Activated B cell treated with CpG ODN at 0.5 μM for 24 hours (primary cell): ENCODE measurements around the gene OSBPL3. TPM values are rescaled to one million over a fixed set of nuclear protein-coding genes. Genes with fewer than 3 reads are reported as not detected.
A peak's percentile ranks its signal among the peaks of the same experiment; 100 is the strongest.

ENCODE experiments used
- ATAC-seq: fragments of 200-7000 bp; cut with Tn5 transposase; one replicate; pipeline ENCODE4 v1.10.0; 2021; ENCODE audit warnings: low read depth, mild to moderate bottlenecking, moderate library complexity
- CTCF ChIA-PET: fragments of 350-600 bp; sonication (Branson Sonifier 250); formaldehyde crosslinking; loops from one replicate; lab custom pipeline; 2021; ENCODE audit warnings: antibody characterized with exemption; lab: Charles Lee
- POLR2A ChIA-PET: fragments of 350-600 bp; sonication (Branson Sonifier 250); formaldehyde crosslinking; loops from one replicate; lab custom pipeline; 2021; ENCODE audit warnings: antibody characterized with exemption; lab: Charles Lee
- DNase-seq: peaks from one replicate; pipeline ENCODE4 v3.0.0; 2022
- H3K27ac Mint-ChIP-seq: one replicate; pipeline ENCODE4 v1.8.0; 2020; ENCODE audit warnings: mixed read lengths
- H3K27me3 Mint-ChIP-seq: one replicate; pipeline ENCODE4 v1.8.0; 2021; ENCODE audit warnings: mixed read lengths
- H3K36me3 Mint-ChIP-seq: one replicate; pipeline ENCODE4 v1.8.0; 2021; ENCODE audit warnings: low read depth, mixed read lengths
- H3K4me1 Mint-ChIP-seq: one replicate; pipeline ENCODE4 v1.8.0; 2021; ENCODE audit warnings: mixed read lengths
- H3K4me3 Mint-ChIP-seq: one replicate; pipeline ENCODE4 v1.8.0; 2020; ENCODE audit warnings: mild to moderate bottlenecking, mixed read lengths
- H3K9me3 Mint-ChIP-seq: one replicate; pipeline ENCODE4 v1.8.0; 2020; ENCODE audit warnings: mixed read lengths
- CTCF ChIP-seq: fragments of 200-600 bp; IDR thresholded peaks from one replicate; pipeline ENCODE4 v1.8.0; 2022; ENCODE audit warnings: antibody characterized with exemption, mild to moderate bottlenecking
- intact Hi-C: fragments of 100-400 bp; cut with micrococcal nuclease; formaldehyde crosslinking; loops from one replicate; pipeline ENCODE4 v1.15.1; 2024
- total RNA-seq: library from RNA; stranded (reverse); gene quantifications from 2 replicates; pipeline ENCODE4 v1.2.3, GENCODE V29; 2022

OSBPL3 gene
- total RNA-seq, 1 donor from 2014 or later: 33.3 TPM

DNA sequence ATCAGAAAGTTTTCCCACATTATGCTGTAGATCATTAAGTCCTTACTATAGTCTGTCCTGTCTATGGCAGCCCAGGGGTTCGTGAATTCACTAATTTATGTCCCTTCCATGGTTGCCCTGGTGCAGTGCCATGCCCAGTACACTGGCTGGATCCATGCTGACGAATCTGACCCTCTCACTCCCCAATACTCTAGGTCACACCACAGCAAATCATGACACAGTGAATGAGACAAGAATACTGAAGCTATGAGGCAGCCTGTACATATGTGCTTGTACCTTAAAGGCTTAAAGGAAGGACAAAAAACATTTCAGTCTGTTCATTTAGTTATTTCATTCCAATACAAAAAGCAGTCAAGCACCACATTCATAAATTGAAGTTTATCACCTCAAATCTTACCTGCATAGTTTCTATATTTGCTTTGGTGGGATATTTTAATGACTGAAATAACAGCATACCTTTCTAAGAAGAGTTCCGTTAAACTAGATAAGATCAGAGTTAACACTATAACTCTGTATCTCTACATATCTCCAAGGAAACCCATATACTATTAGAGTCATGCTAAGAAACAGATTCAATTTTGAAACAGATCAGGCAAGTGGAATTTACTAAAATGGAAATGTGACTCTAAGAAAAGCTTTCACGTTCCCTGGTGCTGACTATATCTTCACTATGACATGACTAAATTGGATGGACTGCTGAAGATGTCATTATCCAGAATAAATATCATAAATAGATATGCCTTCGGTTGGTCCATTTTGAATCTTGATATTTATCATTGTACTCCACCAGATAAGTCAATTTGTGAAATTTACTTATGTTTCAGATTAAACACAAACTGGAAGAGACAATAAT, 36.7 kb downstream of the OSBPL3 start:
- ChIA-PET POLR2A (no interaction called here), CTCF (no interaction called here)
- Mint-ChIP-seq H3K27me3 (no peaks in the 10 kb centered on the region), H3K9me3 (no peaks in the 10 kb centered on the region), H3K4me3 (no peak overlapping the region), H3K4me1 (peaks cover 21% of the 10 kb centered on the region), H3K27ac (no peak overlapping the region), H3K36me3 (no peaks in the 10 kb centered on the region)
- TF ChIP-seq CTCF: no peak
- intact Hi-C loops: no loop called here
- ATAC-seq: no peak
- no peak for DNase-seq

- no peak overlapping the region for H3K27ac Mint-ChIP-seq
- H3K27me3 Mint-ChIP-seq: no peaks in the 10 kb centered on the region
- peaks cover 15% of the 10 kb centered on the region for H3K4me1 Mint-ChIP-seq
- H3K36me3 Mint-ChIP-seq: no peaks in the 10 kb centered on the region
- no peak for TF ChIP-seq CTCF
- no peak for ATAC-seq
- ChIA-PET POLR2A (no interaction called here), CTCF (no interaction called here)
- H3K4me3 Mint-ChIP-seq: no peak overlapping the region
- no peak for DNase-seq
- intact Hi-C loops: no loop called here
- no peaks in the 10 kb centered on the region for H3K9me3 Mint-ChIP-seq
Observed at GRCh38 chr7:24942226-24942625, 37.8 kb downstream of the OSBPL3 start.

DNA sequence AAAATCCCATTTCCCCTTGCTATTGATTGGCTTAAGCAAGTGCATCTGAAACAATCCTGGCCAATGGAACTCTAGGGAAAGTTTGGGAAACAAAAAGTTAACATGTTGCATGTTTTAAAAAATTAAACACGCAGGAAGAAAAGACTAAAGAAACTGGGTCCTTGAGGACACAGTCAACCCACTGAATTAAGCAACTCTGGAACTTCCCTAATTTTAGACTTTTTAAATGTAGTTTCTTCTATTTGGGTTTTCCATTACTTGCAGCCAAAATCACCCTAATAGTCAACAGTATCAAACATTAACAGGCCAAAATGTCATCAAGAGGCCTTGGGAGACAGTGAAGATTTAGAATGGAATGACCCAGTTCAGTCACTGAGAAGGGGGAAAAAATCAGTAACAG, 40.6 kb downstream of the OSBPL3 start:
- no peak for ATAC-seq
- ChIA-PET CTCF (no interaction called here), POLR2A (no interaction called here)
- peaks cover 3% of the 10 kb centered on the region for H3K9me3 Mint-ChIP-seq
- intact Hi-C loops: no loop called here
- H3K36me3 Mint-ChIP-seq: no peaks in the 10 kb centered on the region
- no peak overlapping the region for H3K4me3 Mint-ChIP-seq
- no peak for TF ChIP-seq CTCF
- no peaks in the 10 kb centered on the region for H3K27me3 Mint-ChIP-seq
- no peak overlapping the region for H3K27ac Mint-ChIP-seq
- DNase-seq: no peak
- peaks cover 25% of the 10 kb centered on the region for H3K4me1 Mint-ChIP-seq

- no peaks in the 10 kb centered on the region for H3K27me3 Mint-ChIP-seq
- CTCF ChIA-PET: no interaction called here
- no peaks in the 10 kb centered on the region for H3K36me3 Mint-ChIP-seq
- TF ChIP-seq CTCF: no peak
- H3K4me3 Mint-ChIP-seq: no peak overlapping the region
- peaks cover 3% of the 10 kb centered on the region for H3K9me3 Mint-ChIP-seq
- H3K4me1 Mint-ChIP-seq: peaks cover 53% of the 10 kb centered on the region
- ATAC-seq (no peak), DNase-seq (no peak)
- POLR2A ChIA-PET: no interaction called here
- intact Hi-C loops: no loop called here
- no peak overlapping the region for H3K27ac Mint-ChIP-seq
Observed at GRCh38 chr7:24936121-24936824, 43.7 kb downstream of the OSBPL3 start.

DNA sequence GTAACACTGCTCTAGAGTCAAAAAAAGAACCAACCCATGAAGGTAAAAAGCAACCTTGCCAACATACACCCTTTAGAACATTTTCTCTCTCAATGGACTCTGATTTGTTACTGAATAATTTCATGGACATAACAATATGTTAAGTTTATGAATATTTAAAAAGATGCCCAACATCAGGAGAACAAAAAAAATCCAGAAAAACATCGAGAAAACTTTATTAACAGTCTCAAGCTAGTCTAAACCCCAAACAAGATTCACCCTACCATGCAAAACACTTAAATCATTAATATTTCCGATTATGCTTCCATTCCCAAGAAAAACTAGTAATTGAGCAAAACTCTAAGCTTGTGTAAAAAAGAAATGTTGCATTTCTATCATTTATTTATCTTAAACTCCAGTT, 46.7 kb downstream of the OSBPL3 start:
- Mint-ChIP-seq H3K27me3 (no peaks in the 10 kb centered on the region), H3K27ac (no peak overlapping the region), H3K4me3 (peak overlapping the region; percentile 57), H3K9me3 (peaks cover 3% of the 10 kb centered on the region), H3K36me3 (no peaks in the 10 kb centered on the region), H3K4me1 (peaks cover 42% of the 10 kb centered on the region)
- no peak for ATAC-seq
- ChIA-PET CTCF (no interaction called here), POLR2A (interaction anchor here (0.6 to 1.2 kb wide), 3 partner anchors 29 to 112 kb away, joined by 4 to 5 read pairs (median 4); no protein-coding TSS in a partner anchor)
- intact Hi-C loops: loop anchor here (2.0 kb wide), 1 partner anchor 14 kb away; no protein-coding TSS in a partner anchor
- DNase-seq: no peak
- no peak for TF ChIP-seq CTCF
